Fibroblast of the aortic adventitia (primary cell): Measurements from ENCODE around the gene MPC2. TPM values are rescaled to one million over a fixed set of nuclear protein-coding genes. Genes with fewer than 3 reads are reported as not detected.

Experiments used
- total RNA-seq: library from RNA; depleted of rRNA; stranded (reverse); fragments of >200 nt; gene quantifications from 2 replicates; pipeline ENCODE4 v1.2.3, GENCODE V29; 2012; ENCODE audit warnings: low replicate concordance

Gene MPC2
- total RNA-seq, 1 donor = 49.3 TPM

Other genes with a start within 250 kb of the MPC2 start
- 66.6 and 112 TPM in 2 replicates for gene MPZL1, start 215.1 kb downstream of the MPC2 start, total RNA-seq
- gene ADCY10, start 22.9 kb downstream of the MPC2 start, total RNA-seq = 0.09 and 0.25 TPM in 2 replicates
- gene DCAF6, start 389 bp downstream of the MPC2 start, total RNA-seq = 68.9 and 83.4 TPM in 2 replicates
- 7.0 and 12.3 TPM in 2 replicates for gene GPR161, start 199.9 kb upstream of the MPC2 start, total RNA-seq
- 30.7 and 41.7 TPM in 2 replicates for gene TIPRL, start 241.9 kb upstream of the MPC2 start, total RNA-seq